B cell (primary cell): ENCODE data around the gene CD4. TPM values are rescaled to one million over a fixed set of nuclear protein-coding genes. Genes with fewer than 3 reads are reported as not detected.
A peak's percentile ranks its signal among the peaks of the same experiment; 100 is the strongest.

Source experiments
- ATAC-seq: fragments of 200-7000 bp; cut with Tn5 transposase; one replicate; pipeline ENCODE4 v1.10.0; 2021; ENCODE audit warnings: low read depth, mild to moderate bottlenecking, moderate number of reproducible peaks, moderate library complexity
- CTCF ChIA-PET: fragments of 350-600 bp; sonication (Branson Sonifier 250); formaldehyde crosslinking; loops from one replicate; lab custom pipeline; 2021; ENCODE audit warnings: antibody characterized with exemption, inconsistent platforms; lab: Charles Lee
- POLR2A ChIA-PET: fragments of 350-600 bp; sonication (Branson Sonifier 250); formaldehyde crosslinking; loops from one replicate; lab custom pipeline; 2021; ENCODE audit warnings: antibody characterized with exemption; lab: Charles Lee
- DNase-seq: peaks from one replicate; pipeline ENCODE4 v3.0.0; 2013
- H2AFZ ChIP-seq: 2 replicates; pipeline ENCODE4 v1.6.1; 2012; ENCODE audit warnings: mild to moderate bottlenecking, low read depth, low read length; ENCODE audit not compliant: insufficient read depth, poor library complexity, severe bottlenecking
- H3K27ac ChIP-seq, 2 donors: 1 replicate in 1 of 2; 2 replicates in 1 of 2; pipeline ENCODE4 v1.5.1; 2012 to 2013; ENCODE audit warnings: low read length in 2 of 2, mild to moderate bottlenecking in 2 of 2, moderate library complexity in 1 of 2
- H3K27me3 ChIP-seq, 4 experiments: fragments of 200-600 bp in 1 of 4; sonication (generic) in 1 of 4; replicated peaks in 1 of 4; 1 replicate in 2 of 4; 2 replicates in 2 of 4; pipeline versions ENCODE4 v1.6.1 to v1.7.0; 2013 to 2016; ENCODE audit warnings: low read length in 3 of 4, mild to moderate bottlenecking in 2 of 4, mixed read lengths in 1 of 4, moderate library complexity in 1 of 4; ENCODE audit not compliant: insufficient read depth in 4 of 4, control insufficient read depth in 3 of 4; ENCODE audit errors: control extremely low read depth in 1 of 4
- H3K36me3 ChIP-seq, 2 experiments: replicated peaks in 1 of 2; 1 replicate in 1 of 2; 2 replicates in 1 of 2; pipeline versions ENCODE4 v1.6.1 to v1.7.1; 2013; ENCODE audit warnings: low read length in 1 of 2; ENCODE audit not compliant: insufficient read depth in 2 of 2, control insufficient read depth in 1 of 2; ENCODE audit errors: control extremely low read depth in 1 of 2, extremely low read depth in 1 of 2
- H3K4me1 ChIP-seq, 2 donors: fragments of 200-600 bp in 1 of 2; sonication (generic) in 1 of 2; 1 replicate in 1 of 2; 2 replicates in 1 of 2; pipeline versions ENCODE4 v1.5.1 to v1.6.1; 2013 to 2017; ENCODE audit warnings: low read length in 2 of 2; ENCODE audit not compliant: control insufficient read depth in 2 of 2, insufficient read depth in 2 of 2
- H3K4me2 ChIP-seq: replicated peaks from 2 replicates; pipeline ENCODE3; 2012; ENCODE audit warnings: mild to moderate bottlenecking, low read depth, low read length; ENCODE audit not compliant: poor library complexity, severe bottlenecking
- H3K4me3 ChIP-seq, 5 experiments: fragments of 200-600 bp in 1 of 5; sonication (generic) in 1 of 5; 1 replicate in 3 of 5; 2 replicates in 2 of 5; pipeline versions ENCODE4 v1.5.1 to v1.7.0; 2011 to 2016; ENCODE audit warnings: low read length in 4 of 5, mild to moderate bottlenecking in 4 of 5, low read depth in 2 of 5, control low read depth in 1 of 5, moderate library complexity in 1 of 5; ENCODE audit not compliant: insufficient read depth in 1 of 5; ENCODE audit errors: control extremely low read depth in 1 of 5, extremely low read depth in 1 of 5
- H3K79me2 ChIP-seq: fragments of 200-600 bp; sonication (generic); one replicate; pipeline ENCODE4 v1.6.0; 2016; ENCODE audit warnings: low read length; ENCODE audit not compliant: control insufficient read depth, insufficient read depth
- H3K9ac ChIP-seq: fragments of 200-600 bp; sonication (generic); 2 replicates; pipeline ENCODE4 v1.6.1; 2017; ENCODE audit warnings: mild to moderate bottlenecking, low read length, moderate library complexity
- H3K9me3 ChIP-seq, 3 donors: one replicate each; pipeline versions ENCODE4 v1.6.1 to v1.7.1; 2013; ENCODE audit warnings: low read length in 2 of 3; ENCODE audit not compliant: control insufficient read depth in 2 of 3, insufficient read depth in 1 of 3; ENCODE audit errors: control extremely low read depth in 1 of 3
- H4K20me1 ChIP-seq: 2 replicates; pipeline ENCODE4 v1.6.0; 2012; ENCODE audit warnings: mild to moderate bottlenecking, low read length; ENCODE audit not compliant: insufficient read depth, control insufficient read depth, poor library complexity, severe bottlenecking
- H3K27ac Mint-ChIP-seq: one replicate; pipeline ENCODE4 v1.8.0; 2021; ENCODE audit warnings: mixed read lengths
- H3K27me3 Mint-ChIP-seq: one replicate; pipeline ENCODE4 v1.8.0; 2021; ENCODE audit warnings: mixed read lengths
- H3K4me1 Mint-ChIP-seq: one replicate; pipeline ENCODE4 v1.8.0; 2021; ENCODE audit warnings: mixed read lengths
- H3K4me3 Mint-ChIP-seq: one replicate; pipeline ENCODE4 v1.8.0; 2021; ENCODE audit warnings: mixed read lengths
- H3K9me3 Mint-ChIP-seq: one replicate; pipeline ENCODE4 v1.8.0; 2022; ENCODE audit warnings: mixed read lengths; ENCODE audit not compliant: insufficient read depth
- CTCF ChIP-seq: fragments of 200-600 bp; IDR thresholded peaks from one replicate; pipeline ENCODE4 v1.8.0; 2022; ENCODE audit warnings: antibody characterized with exemption, mild to moderate bottlenecking
- EZH2 ChIP-seq: IDR thresholded peaks from 2 replicates; pipeline ENCODE4 v1.6.1; 2012; ENCODE audit warnings: borderline replicate concordance, low read depth, mild to moderate bottlenecking, moderate library complexity, low read length; ENCODE audit not compliant: insufficient read depth, poor library complexity, severe bottlenecking
- WGBS: methylation state at CpG from one replicate; pipeline ENCODE4 v1.1.5; 2013; ENCODE audit warnings: missing lambda C conversion rate; ENCODE audit not compliant: insufficient coverage; 5-methylcytosine and 5-hydroxymethylcytosine counted together
- intact Hi-C: fragments of 100-400 bp; cut with micrococcal nuclease; formaldehyde crosslinking; loops from one replicate; pipeline ENCODE4 v1.10.0; 2022
- polyA plus RNA-seq: library from polyadenylated mRNA; depleted of rRNA; stranded (reverse); fragments of >200 nt; gene quantifications from 2 replicates; pipeline ENCODE4 v1.2.3, GENCODE V29; 2012
- total RNA-seq, 2 donors: library from RNA; stranded (reverse); fragments of 120-200 nt in 1 of 2; gene quantifications; 1 replicate in 1 of 2; 2 replicates in 1 of 2; pipeline versions ENCODE4 v1.2.3 to v1.2.4, GENCODE V29; 2013 to 2022

CD4 gene
- total and polyA plus RNA-seq, 2 donors (not counting 1 experiment from before 2014, with no cell fraction given): 0.49 to 2.2 TPM

- ATAC-seq (peak; percentile 83), DNase-seq (peak; percentile 83)
- Histone ChIP-seq H3K4me3 (peak within 1 kb of the TSS; percentile 56 to 88 (median 68)), H3K9me3 (no peaks in the 10 kb centered on the region), H3K4me2 (peak within 1 kb of the TSS; percentile 97), H3K79me2 (peaks cover 17% of the 10 kb centered on the region), H2AFZ (peak within 1 kb of the TSS; percentile 92), H3K9ac (peak within 1 kb of the TSS; percentile 89), H3K4me1 (peaks cover 33 to 41% of the 10 kb centered on the region in 2 donors), H3K27ac (peak within 1 kb of the TSS; percentile 70 to 77), H3K27me3 (no peaks in the 10 kb centered on the region), H4K20me1 (peaks cover 46% of the 10 kb centered on the region), H3K36me3 (peaks cover 0 to 38% of the 10 kb centered on the region in 2 experiments)
- CTCF ChIA-PET: interaction anchor here (0.6 to 11.8 kb wide), 15 partner anchors 15 to 306 kb away, joined by 3 to 136 read pairs (median 4); partner anchors contain the start of genes C12orf57, C1RL, CDCA3 and LPCAT3
- H3K9me3 Mint-ChIP-seq: no peaks in the 10 kb centered on the region
- peak within 1 kb of the TSS; percentile 96 for H3K4me3 Mint-ChIP-seq
- TF ChIP-seq EZH2 (no peak), CTCF (no peak)
- peaks cover 50% of the 10 kb centered on the region for H3K4me1 Mint-ChIP-seq
- POLR2A ChIA-PET: interaction anchor here (0.6 to 5.5 kb wide), 10 partner anchors 14 to 1163 kb away, joined by 3 to 49 read pairs (median 5); partner anchors contain the start of genes CDCA3, PTPN6, USP5 and ZNF384
- no peaks in the 10 kb centered on the region for H3K27me3 Mint-ChIP-seq
- under 1% methylated on average over 86 of the region's 86 CpGs for WGBS
- peak within 1 kb of the TSS; percentile 97 for H3K27ac Mint-ChIP-seq
- intact Hi-C loops: loop anchor here (1.0 to 2.0 kb wide), 5 partner anchors 15 to 114 kb away; partner anchors contain the start of genes C12orf57, EMG1, MLF2 and PHB2
Measured at GRCh38 chr12:6867413-6868210, 78.3 kb downstream of the CD4 start, which contains the start of gene TPI1. Gene TPI1 (plus strand): TSS chr12:6867531. CDS start chr12:6867567, 36 bp downstream.
